GM18520 (cell line): ENCODE results near the gene CIITA.

Experiments used
- ATAC-seq: cut with Tn5 transposase; IDR thresholded peaks from one replicate; pipeline ENCODE4 v1.9.1; 2021; ENCODE audit not compliant: unreplicated experiment

CIITA gene

DNA sequence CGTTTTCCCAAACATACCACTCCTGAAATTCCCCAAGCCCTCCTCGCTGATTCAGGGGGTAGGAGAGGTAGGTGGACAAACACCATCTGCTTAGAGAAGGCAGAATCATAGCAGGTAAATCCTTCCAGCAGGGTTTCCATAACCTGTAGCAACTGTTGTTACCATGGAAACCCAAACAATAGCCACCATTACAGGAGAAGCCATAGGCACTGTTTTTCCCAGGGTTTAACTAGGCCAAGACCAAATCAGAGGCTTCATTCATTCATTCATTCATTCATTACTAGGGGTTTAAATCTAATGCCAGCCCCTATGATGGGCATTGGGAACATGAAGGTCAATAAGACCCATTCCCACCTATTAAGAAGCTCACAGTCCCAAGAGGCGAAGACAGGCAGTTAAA is 25.5 kb upstream of the CIITA start:
- no peak for ATAC-seq

DNA sequence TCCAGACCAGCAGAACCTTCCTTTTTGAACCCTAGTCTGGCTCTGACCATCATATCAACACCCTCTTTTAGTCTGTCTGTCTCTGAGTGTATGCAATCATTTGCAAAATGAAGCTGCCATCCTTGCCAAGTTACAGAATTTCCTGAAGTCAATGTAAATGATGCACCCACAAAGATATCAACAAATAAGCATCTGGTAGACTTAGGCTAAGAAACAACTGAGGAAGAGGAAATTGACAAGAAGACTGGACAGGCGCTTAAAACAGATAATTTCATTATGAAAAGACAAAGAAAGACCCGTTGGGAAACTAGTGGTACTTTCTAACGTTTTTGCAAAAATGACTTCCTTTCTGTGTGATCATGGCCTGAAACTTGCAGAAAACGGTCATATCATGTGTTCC is 24.7 kb upstream of the CIITA start:
- no peak for ATAC-seq

DNA sequence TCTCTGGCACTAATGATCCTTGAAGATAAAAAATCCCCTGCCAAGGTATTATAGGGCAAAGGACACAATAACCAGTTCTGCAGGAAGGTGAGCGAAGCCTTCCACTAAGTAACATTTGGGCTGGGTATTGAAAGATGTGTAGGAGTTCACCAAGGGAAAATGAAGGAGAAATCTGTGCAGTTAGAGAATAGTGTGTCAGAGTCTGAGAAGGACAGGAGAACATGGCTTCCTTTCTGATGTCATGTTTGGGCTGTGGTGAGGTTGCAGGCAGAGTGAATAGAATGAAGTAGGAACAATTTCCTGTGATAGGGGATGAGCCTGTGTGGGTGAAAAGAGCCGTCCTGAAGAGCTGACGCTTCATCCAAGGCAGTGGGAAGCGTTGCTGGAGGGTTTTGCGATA is 24.1 kb upstream of the CIITA start:
- ATAC-seq, result no peak

DNA sequence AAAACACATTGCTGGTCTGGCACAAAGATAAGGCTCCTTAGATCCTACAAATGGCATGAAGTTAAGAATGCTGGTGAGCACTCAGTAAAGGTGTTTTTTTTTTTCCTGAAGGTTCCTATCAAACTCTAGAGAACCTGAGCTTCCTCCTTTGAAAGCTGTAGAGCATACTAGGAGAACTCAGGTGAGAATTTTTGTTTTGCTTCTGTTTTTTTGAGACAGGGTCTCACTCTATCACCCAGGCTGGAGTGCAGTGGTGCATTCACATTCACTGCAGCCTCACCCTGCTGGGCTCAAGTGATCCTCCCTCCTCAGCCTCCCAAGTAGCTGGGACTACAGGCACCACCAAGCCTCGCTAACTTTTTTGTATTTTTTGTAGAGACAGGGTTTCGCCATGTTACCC is 21.0 kb upstream of the CIITA start:
- ATAC-seq, result no peak

DNA sequence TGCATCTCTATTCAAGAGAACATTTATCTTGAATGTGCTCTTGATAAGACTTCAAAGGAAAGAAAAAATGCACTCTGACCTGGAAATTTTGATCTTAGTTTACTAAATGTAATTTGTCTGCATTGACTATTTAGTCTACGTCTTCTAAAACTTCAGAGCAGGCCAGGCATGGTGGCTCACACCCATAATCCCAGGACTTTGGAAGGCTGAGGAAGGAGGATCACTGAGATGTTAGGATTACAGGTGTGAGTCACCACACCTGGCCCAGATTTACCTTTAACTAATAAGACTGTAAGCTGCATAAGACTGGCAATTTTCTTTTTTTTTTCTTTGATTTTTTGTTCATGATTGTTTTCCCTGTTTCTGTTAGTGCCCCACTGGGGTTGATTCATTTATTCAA is 18.8 kb upstream of the CIITA start:
- ATAC-seq, result no peak

DNA sequence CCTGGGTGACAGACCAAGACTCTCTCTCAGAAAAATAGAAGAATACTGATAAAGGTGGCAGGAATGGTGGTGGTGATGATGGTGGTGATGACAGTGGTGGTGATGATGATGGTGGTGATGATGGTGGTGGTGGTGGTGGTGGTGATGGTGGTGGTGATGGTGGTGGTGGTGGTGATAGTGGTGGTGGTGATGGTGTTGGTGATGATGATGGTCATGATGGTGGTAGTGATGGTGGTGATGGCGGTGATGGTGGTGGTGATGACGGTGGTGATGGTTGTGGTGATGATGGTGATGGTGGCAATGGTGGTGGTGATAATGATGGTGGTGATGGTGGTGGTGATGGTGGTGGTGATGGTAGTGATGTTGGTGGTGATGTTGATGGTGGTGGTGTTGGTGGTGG is 18.0 kb upstream of the CIITA start:
- ATAC-seq, result no peak

DNA sequence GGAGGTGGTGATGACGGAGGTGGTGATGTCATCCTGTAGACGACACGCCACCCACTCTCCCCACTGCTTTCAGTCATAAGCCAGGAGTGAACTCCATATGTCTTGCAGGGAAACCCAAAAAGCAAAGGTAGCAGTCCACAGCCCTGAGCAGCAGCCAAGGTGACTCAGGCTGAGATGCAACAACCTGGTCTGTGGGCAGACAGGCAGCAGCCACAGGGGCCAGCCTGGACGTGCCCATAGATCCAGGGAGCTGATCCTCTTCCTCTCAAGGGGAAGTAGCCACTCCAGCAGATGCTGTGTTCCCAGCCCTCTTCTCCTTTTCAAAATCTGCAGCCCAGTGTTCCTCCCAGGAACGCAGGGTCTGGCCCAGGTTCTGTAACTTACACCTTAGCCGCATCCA is 17.3 kb upstream of the CIITA start:
- no peak for ATAC-seq

DNA sequence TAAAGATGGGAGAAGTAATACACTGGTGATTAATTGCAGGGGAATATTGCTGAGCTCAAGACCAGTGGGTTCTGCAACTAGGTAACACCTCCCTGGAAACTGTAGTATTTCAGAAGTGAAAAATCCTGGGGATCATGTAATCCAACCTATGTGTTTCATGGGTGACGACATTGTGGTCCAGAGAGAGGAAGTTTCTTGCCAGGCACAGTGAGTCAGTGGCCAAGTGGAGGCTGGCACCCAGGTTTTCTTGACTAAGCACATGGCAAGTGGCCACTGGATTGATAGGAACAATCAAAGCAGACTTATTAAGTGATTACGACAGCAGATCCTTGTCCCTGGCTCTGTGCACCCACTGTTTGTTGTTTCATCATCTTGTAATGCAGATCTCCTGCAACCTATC is 14.6 kb upstream of the CIITA start:
- no peak for ATAC-seq

DNA sequence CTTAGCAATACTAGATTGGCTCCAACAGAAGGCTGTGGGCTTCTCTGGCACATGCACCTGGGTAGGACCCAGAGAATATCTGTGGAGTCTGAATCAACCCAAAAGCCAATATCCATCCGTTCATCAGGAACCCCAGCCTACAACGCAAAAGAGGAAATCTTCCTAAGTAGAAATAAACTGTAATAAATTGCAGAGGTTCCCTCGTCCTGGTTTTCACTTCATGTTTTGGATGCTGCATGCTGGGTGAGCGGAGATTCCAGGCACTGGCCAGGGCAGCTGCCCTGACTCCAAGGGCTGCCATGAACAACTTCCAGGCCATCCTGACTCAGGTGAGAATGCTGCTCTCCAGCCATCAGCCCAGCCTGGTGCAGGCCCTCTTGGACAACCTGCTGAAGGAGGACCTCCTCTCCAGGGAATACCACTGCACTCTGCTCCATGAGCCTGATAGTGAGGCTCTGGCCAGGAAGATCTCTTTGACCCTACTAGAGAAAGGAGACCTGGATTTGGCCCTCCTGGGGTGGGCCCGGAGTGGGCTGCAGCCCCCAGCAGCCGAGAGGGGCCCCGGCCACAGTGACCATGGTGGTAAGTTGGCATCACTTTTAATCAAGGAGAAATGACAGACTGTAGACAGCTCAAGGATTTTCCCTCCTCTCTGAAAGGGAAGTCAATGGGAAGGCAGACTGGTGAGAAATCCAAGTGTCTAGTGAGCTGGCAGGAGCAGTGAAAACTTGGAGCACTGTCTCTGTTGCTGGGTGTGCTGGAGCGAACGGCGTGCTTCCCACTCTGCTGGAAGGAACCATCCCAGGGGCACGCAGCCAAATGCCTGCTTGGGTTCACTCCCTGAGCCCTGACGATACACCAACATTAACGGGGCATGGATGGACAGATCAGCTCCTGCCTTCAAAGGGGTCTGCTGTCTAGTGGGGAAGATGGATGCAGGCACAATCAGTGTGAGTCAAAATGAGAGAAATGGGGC is 10.7 kb upstream of the CIITA start:
- no peak for ATAC-seq

DNA sequence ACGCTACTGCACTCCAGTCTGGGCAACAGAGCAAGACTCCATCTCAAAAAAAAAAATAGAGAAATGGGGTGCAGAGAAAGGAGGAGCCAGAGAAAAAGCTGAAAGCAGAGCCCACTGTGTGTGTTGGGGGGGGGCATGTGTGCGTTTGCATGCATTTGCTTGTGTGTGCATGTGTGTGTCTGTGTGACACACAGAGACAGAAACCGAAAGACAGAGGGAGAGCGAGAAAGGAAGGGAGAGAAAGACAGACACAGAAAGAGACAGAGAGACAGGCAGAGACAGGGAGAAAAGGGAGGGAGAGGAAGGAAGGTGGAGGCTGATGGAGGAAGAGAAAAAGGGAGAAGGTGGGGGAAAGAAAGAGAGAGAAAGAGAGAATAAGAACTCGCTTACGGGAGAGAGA is 9.8 kb upstream of the CIITA start:
- no peak for ATAC-seq

DNA sequence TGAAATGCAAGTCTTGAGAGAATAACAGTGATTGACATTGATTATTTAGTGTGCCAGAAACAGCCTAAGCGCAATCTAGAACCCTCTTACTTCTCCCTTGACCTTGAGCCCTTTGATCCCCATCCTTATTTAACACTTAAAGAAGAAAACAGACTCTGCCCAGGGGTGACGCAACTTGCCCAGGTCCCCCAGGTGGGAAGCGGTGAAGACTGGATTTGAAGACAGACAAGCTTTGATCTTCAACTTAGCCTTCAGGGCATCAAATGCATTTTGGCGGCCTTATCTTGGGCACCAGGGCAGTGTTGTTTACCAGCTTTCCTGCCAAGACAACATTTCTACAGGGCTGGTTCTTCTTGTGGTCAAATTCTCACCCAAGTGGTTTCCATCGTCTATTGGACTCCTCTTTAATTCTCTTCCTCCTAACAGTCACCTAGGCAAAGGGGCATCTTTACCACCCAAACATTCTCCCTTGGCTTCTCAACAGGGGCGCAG is 8.9 kb upstream of the CIITA start:
- ATAC-seq, result no peak

DNA sequence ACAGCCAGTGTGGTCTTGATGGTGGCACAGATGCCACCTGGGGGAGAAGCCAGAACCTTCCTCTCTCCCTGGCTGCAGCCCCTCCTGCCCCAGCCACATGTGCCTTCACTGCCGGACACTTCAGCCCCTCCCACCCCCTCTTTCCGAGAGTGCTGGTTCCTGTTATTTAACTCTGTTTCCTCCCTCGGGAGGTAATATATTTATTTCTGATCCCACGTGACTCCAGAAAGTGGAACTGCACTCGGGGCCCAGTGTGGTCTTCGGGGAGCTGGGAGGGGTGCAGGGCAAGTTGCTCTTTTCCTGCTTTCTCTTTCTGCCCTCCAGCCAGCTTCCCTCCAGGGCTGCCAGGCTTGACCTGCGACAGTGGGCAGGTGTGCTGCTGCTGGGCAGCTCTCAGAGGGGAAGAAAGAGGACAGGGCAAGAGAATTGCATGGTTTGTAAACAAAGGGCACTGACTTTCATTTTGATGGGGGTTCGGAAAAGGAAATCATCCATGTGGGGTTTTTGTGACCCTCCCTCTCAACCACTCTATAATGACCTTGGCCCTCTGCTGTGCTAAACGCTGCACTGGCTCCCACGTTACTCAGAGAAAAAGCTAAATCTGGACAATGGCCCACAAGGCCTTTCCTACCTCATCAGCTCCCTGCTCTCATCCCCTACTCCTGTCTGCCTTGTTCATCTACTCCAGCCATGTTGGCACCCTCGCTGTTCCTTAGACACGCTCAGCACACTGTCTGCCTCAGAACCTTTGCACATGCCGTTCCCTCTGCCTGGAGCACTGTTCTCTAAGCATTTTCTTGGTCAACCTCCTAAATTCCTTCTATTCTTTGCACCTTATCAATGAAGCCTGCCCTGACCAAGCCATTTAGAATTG is 8.2 kb upstream of the CIITA start:
- ATAC-seq, result no peak

DNA sequence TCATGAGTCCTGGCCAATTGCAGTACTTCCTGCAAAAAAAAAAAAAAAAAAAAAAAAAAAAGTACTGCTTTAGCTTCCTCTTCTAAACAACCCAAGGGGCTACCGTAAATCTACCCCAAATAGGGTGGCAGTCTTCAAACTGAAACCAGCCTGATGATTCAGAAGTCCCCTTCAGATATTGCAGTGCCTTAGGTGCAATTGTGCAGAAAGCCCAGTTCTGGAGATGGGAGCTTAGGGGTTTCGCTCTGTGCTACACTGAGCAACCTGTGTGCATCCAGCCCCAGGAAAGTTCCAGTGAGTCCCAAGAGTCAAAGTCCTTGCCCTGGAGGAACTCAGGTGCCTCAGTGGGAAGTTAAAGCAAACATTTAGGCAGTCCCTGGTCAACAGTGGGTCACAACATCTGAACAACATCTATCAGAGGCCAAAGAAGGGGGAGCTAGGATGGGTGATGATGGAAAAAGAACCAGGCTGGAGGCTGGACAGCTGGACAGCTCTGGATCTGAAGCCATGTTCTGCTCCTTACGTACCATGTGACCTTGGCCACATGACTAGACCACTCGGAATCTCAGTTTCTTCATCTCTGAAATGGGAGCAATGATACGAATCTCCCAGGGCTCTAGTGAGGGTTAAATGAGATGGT is 6.7 kb upstream of the CIITA start:
- peak; percentile 35 for ATAC-seq

DNA sequence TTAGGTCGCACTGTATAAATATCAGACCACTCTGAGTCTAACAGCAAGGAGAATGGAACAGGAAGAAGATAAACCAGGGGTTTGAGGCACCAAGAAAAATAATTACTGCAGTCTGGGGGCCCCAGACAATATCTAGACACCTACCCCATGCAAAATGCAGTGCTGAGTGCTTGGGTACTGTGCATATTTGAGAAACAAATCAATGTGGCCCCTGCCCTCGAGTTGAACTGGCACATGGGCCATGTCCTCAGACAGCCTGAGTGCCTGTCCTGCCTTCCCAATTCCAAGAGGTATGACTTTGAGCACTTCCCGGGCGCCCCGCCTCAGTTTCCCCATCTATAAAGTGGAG is 6.2 kb upstream of the CIITA start:
- no peak for ATAC-seq

DNA sequence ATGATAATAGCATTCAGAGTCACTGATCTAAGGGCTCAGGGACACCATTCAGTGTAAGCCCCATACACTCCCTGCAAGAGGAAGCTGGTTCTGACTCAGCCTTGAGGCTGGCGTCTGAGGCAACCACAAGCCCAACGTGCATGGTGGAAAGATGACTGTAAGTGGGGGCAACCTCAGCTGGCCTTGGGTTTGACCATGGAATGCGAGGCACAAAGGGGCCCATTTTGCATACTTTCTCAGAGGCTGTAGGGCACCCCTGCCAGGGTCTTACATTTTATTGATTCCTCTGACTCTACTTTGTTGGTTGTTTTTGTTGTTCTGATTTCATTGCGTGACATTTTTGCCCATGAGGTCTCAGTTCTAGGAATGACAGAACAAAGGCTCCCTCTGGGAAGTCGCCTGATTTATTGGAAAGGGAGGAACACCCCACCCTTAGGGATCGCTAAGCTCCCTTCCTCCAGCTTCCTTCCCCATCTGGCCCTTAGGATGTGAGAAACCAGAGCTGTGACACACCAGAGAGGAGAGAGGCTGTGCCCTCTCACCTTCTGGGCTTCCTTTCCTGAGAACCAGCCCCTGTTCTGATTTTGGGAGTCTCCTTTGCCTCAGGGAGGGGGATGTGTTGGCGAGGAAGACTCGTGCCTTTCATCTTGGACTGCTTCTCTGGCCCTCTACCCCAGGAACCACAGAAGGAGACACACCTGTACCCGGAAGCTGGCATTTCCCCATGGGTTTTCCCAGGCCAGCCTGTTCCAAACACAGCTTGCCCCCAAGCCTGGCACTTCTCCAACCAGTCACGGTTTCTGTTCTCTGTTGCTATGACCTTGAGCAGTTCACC is 5.6 kb upstream of the CIITA start:
- ATAC-seq, result peak; percentile 48

DNA sequence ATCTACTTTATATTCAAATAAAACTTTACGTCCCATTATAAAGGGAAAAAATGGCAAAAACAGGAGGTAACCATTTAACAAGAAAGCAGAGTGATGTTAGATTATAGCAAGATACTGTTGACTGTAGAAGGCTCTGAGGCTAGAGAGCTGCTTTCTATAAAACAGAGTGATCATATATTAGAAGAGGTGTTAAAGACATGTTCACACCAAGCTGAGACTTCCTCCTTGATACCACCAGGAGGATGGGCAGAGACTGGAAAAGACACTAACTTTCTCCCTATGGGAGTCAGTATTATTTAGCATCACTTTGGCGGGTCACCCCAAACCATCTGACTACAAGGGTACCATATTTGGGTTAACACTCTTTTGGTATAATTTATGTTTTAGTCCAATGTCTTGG is 687 bp upstream of the CIITA start:
- no peak for ATAC-seq

DNA sequence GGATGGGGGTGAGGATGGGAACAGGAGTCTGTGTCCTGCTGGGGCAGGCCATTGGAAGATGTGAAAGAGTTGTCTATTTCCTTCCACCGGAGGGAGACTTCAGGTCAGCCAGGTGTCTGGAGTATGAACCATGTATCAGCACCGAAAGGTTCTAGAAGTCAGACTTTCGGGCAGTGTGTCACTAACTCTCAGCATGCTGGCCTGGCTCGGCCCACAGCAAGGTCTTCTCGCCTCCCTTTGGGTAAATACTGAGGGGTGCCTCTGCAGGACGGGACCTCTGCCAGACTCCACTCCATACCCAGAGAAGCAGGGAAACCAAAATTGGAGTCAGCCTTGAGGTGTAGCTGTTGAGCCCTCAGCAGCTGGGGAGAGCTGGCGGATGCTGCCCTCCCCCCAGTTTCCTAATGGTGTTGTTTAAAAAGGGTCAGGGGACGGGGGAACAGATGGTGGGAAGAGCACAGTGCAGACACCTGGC is 507 bp downstream of the CIITA start:
- no peak for ATAC-seq

DNA sequence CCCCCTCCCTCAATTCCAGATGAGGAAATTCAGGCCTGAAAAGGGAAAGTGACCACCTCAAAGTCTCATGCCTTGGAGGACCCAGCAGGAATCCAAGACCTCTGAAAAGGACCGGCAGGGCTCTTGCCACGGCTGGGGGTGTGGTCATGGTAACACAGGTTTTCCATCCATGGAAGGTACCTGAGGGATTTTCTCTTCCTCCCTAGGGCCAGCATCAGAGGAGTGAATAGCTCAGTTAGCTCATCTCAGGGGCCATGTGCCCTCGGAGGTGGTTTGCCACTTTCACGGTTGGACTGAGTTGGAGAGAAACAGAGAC is 1.3 kb downstream of the CIITA start:
- peak; percentile 18 for ATAC-seq

DNA sequence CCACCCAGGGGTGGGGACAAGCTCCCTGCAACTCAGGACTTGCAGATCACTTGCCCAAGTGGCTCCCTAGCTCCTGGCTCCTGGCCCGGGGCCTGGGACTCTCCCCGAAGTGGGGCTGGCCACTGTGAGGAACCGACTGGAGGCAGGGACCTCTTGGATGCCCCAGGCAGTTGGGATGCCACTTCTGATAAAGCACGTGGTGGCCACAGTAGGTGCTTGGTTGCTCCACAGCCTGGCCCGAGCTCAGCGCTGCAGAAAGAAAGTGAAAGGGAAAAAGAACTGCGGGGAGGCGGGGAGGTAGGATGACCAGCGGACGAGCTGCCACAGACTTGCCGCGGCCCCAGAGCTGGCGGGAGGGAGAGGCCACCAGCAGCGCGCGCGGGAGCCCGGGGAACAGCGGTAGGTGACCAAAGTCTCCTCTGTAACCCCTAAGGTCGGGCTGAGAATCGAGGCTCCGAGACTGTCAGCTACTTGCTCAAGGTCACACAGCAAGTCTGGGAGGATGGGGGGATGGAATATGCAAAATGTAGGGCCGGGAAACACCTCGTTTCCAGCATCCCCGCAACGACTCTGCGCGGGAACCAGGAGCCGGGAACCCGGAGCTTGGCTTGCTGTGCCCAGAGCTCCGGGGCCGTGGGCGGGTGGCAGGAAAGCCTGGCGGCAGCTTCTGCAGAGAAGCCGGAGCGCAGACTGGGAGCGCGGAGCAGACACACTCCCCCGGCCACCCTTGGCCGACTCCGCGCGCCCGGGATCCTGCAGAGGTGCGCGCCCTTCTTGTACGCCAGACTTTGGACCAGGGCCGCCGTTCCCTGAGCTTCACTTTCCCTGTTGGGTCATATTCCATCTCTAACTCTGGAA is 1.9 kb downstream of the CIITA start:
- ATAC-seq, result peak; percentile 7
